GM19193 (cell line): Measurements from ENCODE around the gene ATP1A2.

Experiments
- POLR2A ChIP-seq: IDR thresholded peaks from 4 replicates; pipeline ENCODE4 v1.6.1; 2011; ENCODE audit not compliant: insufficient read depth, insufficient read length; ENCODE audit errors: extremely low read depth

Gene ATP1A2

GRCh38 chr1:160115545-160116282 lies at the start of gene ATP1A2:
ATP1A2 (plus strand) TSS chr1:160115759; CDS start chr1:160115862, 103 bp downstream.
- TF ChIP-seq POLR2A: no peak

- TF ChIP-seq POLR2A: no peak
These were observed 48.5 kb upstream of the ATP1A2 start for GRCh38 chr1:160066829-160067745.

GRCh38 chr1:160068225-160068624 lies 47.3 kb upstream of the ATP1A2 start:
- TF ChIP-seq POLR2A: no peak

- TF ChIP-seq POLR2A: no peak
These were observed 45.9 kb upstream of the ATP1A2 start, which contains the start of gene KCNJ10 for GRCh38 chr1:160069460-160070231. KCNJ10 (minus strand) TSS chr1:160070160; CDS start chr1:160042532, 27,628 bp downstream.

GRCh38 chr1:160070243-160071163 lies 45.1 kb upstream of the ATP1A2 start:
- TF ChIP-seq POLR2A: no peak

GRCh38 chr1:160071289-160071688 lies 44.3 kb upstream of the ATP1A2 start:
- TF ChIP-seq POLR2A: no peak

- no peak for TF ChIP-seq POLR2A
These were observed 40.7 kb upstream of the ATP1A2 start for GRCh38 chr1:160074865-160075264.

- TF ChIP-seq POLR2A: no peak
These were observed 39.7 kb upstream of the ATP1A2 start for GRCh38 chr1:160075836-160076235.

GRCh38 chr1:160076295-160076694 lies 39.3 kb upstream of the ATP1A2 start:
- no peak for TF ChIP-seq POLR2A

- no peak for TF ChIP-seq POLR2A
These were observed 38.1 kb upstream of the ATP1A2 start for GRCh38 chr1:160077486-160077885.

- no peak for TF ChIP-seq POLR2A
These were observed 36.9 kb upstream of the ATP1A2 start for GRCh38 chr1:160078512-160079195.

- no peak for TF ChIP-seq POLR2A
These were observed 36.1 kb upstream of the ATP1A2 start for GRCh38 chr1:160079448-160079847.

- no peak for TF ChIP-seq POLR2A
These were observed 35.0 kb upstream of the ATP1A2 start for GRCh38 chr1:160080381-160081100.
